HEK293T (cell line): ENCODE measurements around the gene FAM171A1.
A peak's percentile ranks its signal among the peaks of the same experiment; 100 is the strongest.

Source experiments
- CTCF ChIA-PET: fragments of 350-600 bp; formaldehyde crosslinking; extraction: SDS; loops from one replicate; lab custom pipeline; 2021; ENCODE audit warnings: antibody characterized with exemption, inconsistent platforms; lab: Yijun Ruan, JAX
- POLR2A ChIA-PET: fragments of 350-600 bp; formaldehyde crosslinking; extraction: SDS; loops from one replicate; lab custom pipeline; 2020; ENCODE audit warnings: antibody characterized with exemption, inconsistent platforms; lab: Yijun Ruan, JAX
- DNase-seq: peaks from one replicate; pipeline ENCODE4 v3.0.0; 2012; ENCODE audit warnings: mixed read lengths; ENCODE audit errors: extremely low spot score
- ARNT ChIP-seq: fragments of 450-650 bp; IDR thresholded peaks from 2 replicates; pipeline ENCODE4 v1.6.1; 2017; ENCODE audit warnings: mild to moderate bottlenecking
- BHLHE40 ChIP-seq: fragments of 450-650 bp; IDR thresholded peaks from 2 replicates; pipeline ENCODE4 v1.6.1; 2016; ENCODE audit warnings: mild to moderate bottlenecking, moderate library complexity, borderline replicate concordance
- CTBP1 ChIP-seq: fragments of 450-650 bp; IDR thresholded peaks from 2 replicates; pipeline ENCODE4 v1.6.1; 2016; ENCODE audit warnings: borderline replicate concordance
- ELF4 ChIP-seq: fragments of 450-650 bp; IDR thresholded peaks from 2 replicates; pipeline ENCODE4 v1.6.1; 2017; ENCODE audit warnings: antibody characterized with exemption
- FOXA1 ChIP-seq: fragments of 450-650 bp; IDR thresholded peaks from 2 replicates; pipeline ENCODE4 v1.6.1; 2016; ENCODE audit warnings: mild to moderate bottlenecking
- FOXK2 ChIP-seq: fragments of 450-650 bp; IDR thresholded peaks from 2 replicates; pipeline ENCODE4 v1.6.1; 2016; ENCODE audit warnings: mild to moderate bottlenecking
- FOXM1 ChIP-seq: fragments of 450-650 bp; IDR thresholded peaks from 2 replicates; pipeline ENCODE4 v1.6.1; 2017; ENCODE audit warnings: mild to moderate bottlenecking, borderline replicate concordance
- HDGF ChIP-seq: fragments of 450-650 bp; IDR thresholded peaks from 2 replicates; pipeline ENCODE4 v1.6.1; 2017; ENCODE audit warnings: antibody characterized with exemption, borderline replicate concordance
- LEF1 ChIP-seq: fragments of 450-650 bp; IDR thresholded peaks from 2 replicates; pipeline ENCODE4 v1.6.1; 2017; ENCODE audit warnings: mild to moderate bottlenecking, borderline replicate concordance
- NFRKB ChIP-seq: fragments of 450-650 bp; IDR thresholded peaks from 2 replicates; pipeline ENCODE4 v1.6.1; 2016; ENCODE audit warnings: mild to moderate bottlenecking, moderate library complexity
- SP1 ChIP-seq: fragments of 450-650 bp; IDR thresholded peaks from 2 replicates; pipeline ENCODE4 v1.6.1; 2017
- SUZ12 ChIP-seq: fragments of 450-650 bp; IDR thresholded peaks from 2 replicates; pipeline ENCODE4 v1.6.1; 2016; ENCODE audit warnings: mild to moderate bottlenecking
- TARDBP ChIP-seq: fragments of 450-650 bp; IDR thresholded peaks from 2 replicates; pipeline ENCODE4 v1.6.1; 2016
- ZNF384 ChIP-seq: fragments of 450-650 bp; IDR thresholded peaks from 2 replicates; pipeline ENCODE4 v1.6.1; 2016
- TF ChIP-seq, protein P1 (sequence below): fragments of 450-650 bp; IDR thresholded peaks from 2 replicates; pipeline ENCODE4 v1.6.1; 2016

FAM171A1 gene

DNA sequence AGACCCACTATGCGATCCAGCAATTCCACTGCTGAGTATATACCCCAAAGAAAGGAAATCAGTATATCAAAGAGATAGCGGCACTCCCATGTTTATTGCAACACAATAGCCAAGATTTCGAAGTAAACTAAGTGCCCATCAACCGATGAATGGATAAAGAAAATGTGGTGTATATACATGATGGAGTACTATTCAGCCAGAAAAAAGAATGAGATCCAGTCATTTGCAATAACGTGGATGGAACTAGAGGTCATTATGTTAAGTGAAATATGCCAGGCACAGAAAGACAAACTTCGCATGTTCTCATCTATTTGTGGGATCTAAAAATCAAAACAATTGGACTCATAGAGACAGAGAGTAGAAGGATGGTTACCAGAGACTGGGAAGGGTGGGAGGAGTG lies 195.5 kb downstream of the FAM171A1 start:
- POLR2A ChIA-PET = no interaction called here
- CTCF ChIA-PET = no interaction called here
- TF ChIP-seq SP1 = no peak
- DNase-seq = no peak

DNA sequence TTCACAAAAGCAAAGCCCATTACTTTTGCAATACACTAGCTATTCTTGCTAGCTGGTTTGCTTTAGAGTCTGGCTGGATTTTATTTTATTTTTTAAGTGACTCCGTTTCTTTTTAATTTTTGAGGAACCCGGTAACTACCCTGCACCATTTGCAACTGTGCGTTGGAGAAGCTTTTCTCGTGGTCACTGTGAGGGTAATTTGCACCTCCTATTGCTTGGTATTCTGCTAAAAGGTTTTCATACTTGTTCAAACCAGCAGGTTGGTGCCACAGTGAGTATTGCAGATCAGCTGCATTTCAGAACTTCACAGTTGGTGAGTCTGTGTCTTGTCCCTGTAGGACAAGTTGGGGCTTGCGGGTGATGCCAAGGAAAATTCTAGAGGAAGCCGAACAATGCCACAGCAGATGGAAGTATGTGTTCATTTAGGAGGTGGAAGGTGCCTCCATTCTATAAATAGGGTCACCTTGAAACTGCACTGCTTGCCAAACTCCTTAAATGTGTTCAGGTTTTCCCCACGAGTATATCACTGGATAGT lies 198.7 kb downstream of the FAM171A1 start:
- ChIA-PET CTCF (interaction anchor here (1.7 kb wide), 1 partner anchor 8 kb away, joined by 3 read pairs; no protein-coding TSS in a partner anchor), POLR2A (interaction anchor here (1.3 kb wide), 1 partner anchor 197 kb away, joined by 3 read pairs; no protein-coding TSS in a partner anchor)
- TF ChIP-seq ARNT = no peak
- TF ChIP-seq BHLHE40 = no peak
- TF ChIP-seq ELF4 = no peak
- TF ChIP-seq FOXA1 = no peak
- no peak for TF ChIP-seq FOXK2
- TF ChIP-seq LEF1 = no peak
- TF ChIP-seq NFRKB = no peak
- TF ChIP-seq TARDBP = no peak
- TF ChIP-seq SP1 = no peak
- no peak for TF ChIP-seq FOXM1
- TF ChIP-seq, protein P1, sequence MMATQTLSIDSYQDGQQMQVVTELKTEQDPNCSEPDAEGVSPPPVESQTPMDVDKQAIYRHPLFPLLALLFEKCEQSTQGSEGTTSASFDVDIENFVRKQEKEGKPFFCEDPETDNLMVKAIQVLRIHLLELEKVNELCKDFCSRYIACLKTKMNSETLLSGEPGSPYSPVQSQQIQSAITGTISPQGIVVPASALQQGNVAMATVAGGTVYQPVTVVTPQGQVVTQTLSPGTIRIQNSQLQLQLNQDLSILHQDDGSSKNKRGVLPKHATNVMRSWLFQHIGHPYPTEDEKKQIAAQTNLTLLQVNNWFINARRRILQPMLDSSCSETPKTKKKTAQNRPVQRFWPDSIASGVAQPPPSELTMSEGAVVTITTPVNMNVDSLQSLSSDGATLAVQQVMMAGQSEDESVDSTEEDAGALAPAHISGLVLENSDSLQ = no peak
- TF ChIP-seq HDGF = no peak

DNA sequence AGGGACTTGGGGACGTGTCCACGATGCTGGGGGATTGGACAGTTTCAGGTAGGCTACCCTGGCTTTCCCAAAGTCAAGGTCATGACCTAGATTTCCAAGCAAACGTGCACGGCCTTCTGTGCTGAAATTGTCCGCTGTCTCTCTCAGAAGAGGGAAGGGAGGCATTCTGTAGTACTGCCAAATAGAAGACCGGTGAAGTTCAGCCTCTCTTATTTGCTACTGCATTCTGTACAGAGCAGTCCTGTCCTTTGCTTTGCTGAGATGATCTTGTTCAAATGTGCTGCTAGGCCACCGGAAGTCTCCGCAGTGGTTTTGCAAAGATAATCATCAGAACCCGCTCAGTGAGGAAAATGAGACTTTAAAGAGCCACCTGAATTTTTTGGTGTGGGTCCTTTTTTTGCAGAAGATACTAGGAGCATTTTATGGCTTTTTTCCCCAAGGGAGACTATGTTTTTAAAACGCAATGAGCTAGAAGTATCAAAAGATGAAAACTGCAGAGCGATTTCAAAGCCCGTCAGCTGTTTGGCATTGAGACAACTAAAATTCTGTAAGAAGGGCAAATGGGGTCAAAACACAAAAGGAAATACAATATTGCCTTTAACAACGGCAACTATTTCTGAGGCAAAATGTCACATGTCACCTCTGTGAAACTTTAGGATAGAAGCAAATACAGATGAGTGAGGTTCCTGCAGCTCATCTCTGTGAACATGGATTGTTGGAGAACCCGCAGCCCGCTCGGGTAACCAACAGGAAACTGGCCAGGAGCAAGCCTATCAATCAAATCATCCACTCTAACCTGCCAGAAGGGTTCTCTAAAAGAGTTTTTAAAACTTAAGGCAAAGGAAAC lies 201.3 kb downstream of the FAM171A1 start:
- TF ChIP-seq HDGF = no peak
- TF ChIP-seq, protein P1 = peak; percentile 68
- DNase-seq = no peak
- ChIA-PET POLR2A (interaction anchor here (1.4 to 2.0 kb wide), 6 partner anchors 10 to 200 kb away, joined by 3 to 14 read pairs (median 4); no protein-coding TSS in a partner anchor), CTCF (no interaction called here)

More for the DNA sequence above, 198.7 kb downstream of the FAM171A1 start:
- DNase-seq = no peak

DNA sequence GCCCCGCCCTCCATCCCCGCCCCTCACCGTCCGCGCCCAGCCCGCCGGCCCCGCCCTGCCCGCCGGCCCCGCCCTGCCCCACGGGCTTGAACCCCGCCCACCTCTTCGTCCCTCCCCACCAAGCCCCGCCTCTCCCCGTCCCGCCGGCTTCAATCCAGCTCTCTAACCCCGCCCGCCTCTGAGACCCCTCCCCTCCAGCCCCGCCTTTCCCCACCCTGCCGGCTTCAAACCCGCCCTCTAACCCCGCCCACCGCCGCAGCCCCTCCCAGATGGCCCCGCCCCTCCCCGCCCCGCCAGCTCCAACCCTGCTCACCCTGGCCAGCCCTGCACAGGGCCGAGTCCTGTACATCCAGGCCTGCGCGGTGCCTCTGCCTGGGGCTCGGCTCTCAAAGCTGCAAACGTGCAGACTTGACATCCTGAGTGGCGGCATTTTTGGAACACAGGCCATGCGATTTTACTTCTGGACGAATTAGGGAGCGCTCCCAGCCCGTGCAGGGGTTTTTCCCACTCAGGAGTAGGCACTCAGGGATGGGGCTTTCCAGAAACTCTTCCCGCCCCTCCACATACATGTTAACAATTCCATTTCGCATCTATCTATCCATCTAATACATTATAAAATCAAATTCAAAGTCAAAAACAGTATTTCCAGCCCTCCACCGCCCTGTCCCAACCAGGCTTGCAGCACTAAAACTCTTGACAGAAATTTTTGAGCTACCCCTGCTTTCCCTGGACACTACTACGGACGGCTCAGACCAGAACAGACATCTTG lies 202.1 kb downstream of the FAM171A1 start:
- ChIA-PET POLR2A (interaction anchor here (0.5 to 2.0 kb wide), 10 partner anchors 9 to 369 kb away, joined by 3 to 14 read pairs (median 3); no protein-coding TSS in a partner anchor), CTCF (no interaction called here)
- peak; percentile 97 for DNase-seq
- no peak for TF ChIP-seq FOXA1
- TF ChIP-seq FOXM1 = no peak
- TF ChIP-seq, protein P1 = no peak
- TF ChIP-seq CTBP1 = no peak

DNA sequence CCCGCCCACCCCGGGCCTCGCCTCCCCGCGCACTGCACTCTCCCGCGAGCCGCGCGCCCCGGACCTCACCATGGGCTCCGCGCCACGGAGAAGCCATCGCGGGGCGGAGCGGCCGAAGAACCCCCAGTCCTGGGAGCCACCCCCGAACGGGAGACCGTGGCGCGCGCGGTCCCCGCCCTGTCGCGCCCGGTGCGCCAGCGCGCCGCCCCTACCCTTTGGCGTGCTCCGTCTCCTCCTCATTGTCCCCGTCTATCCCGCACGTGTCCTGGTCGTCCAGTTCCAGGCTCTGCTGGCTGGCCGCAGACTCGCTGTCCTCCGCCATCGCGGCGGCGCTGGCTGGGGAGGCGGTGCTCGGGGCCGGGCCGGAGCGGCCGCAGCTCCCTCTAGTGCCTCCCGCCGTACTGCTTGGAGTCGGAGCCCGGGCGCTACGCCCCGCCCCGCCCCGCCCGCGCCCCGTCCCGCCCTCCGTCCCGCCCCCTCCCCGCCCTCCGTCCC lies 202.8 kb downstream of the FAM171A1 start, which contains the start of gene NMT2:
NMT2 (minus strand) TSS at position 403 of the 495 bp plus-strand sequence; CDS start at position 322, 81 bp downstream.
- TF ChIP-seq HDGF (no peak), CTBP1 (no peak), SUZ12 (no peak), ZNF384 (no peak)
- TF ChIP-seq, protein P1 = no peak
- CTCF ChIA-PET = interaction anchor here (1.1 kb wide), 1 partner anchor 260 kb away, joined by 4 read pairs; no protein-coding TSS in a partner anchor
- POLR2A ChIA-PET = interaction anchor here (0.5 to 2.0 kb wide), 10 partner anchors 9 to 369 kb away, joined by 3 to 14 read pairs (median 3); no protein-coding TSS in a partner anchor

More for the DNA sequence above, 202.8 kb downstream of the FAM171A1 start, which contains the start of gene NMT2:
- no peak for DNase-seq
